Breast epithelium (tissue), 3 donors: Measurements from ENCODE around the gene SNX15.

Experiments
- CTCF ChIP-seq, 3 donors: fragments of 450-650 bp; IDR thresholded peaks; one replicate each; pipeline ENCODE4 v1.5.1; 2016 to 2017; ENCODE audit warnings: antibody characterized with exemption in 3 of 3, mild to moderate bottlenecking in 3 of 3, moderate library complexity in 3 of 3
- POLR2AphosphoS5 ChIP-seq, 3 donors: sonication (generic); formaldehyde crosslinking; IDR thresholded peaks; one replicate each; pipeline ENCODE4 v1.6.1; 2017; ENCODE audit warnings: antibody characterized with exemption in 3 of 3

- TF ChIP-seq CTCF (IDR thresholded peaks at IDR 0.05) (peak; percentile 46 to 62 (median 53)), POLR2AphosphoS5 (IDR thresholded peaks at IDR 0.05) (no peak)
These were observed 50.9 kb downstream of the SNX15 start for GRCh38 chr11:65078151-65078550.
